Skin of body (tissue), 2 donors: ENCODE measurements around the gene EHBP1. TPM values are rescaled to one million over a fixed set of nuclear protein-coding genes. Genes with fewer than 3 reads are reported as not detected.

Experiments used
- DNase-seq: peaks from one replicate; lab custom pipeline; 2025; lab: John Stamatoyannopoulos, UW
- total RNA-seq: library from RNA; depleted of rRNA; stranded (reverse); fragments of >200 nt; gene quantifications from one replicate; pipeline ENCODE4 v1.2.3, GENCODE V29; 2014

The EHBP1 gene
- total RNA-seq, 1 donor from 2014 or later: 96.0 TPM

DNA sequence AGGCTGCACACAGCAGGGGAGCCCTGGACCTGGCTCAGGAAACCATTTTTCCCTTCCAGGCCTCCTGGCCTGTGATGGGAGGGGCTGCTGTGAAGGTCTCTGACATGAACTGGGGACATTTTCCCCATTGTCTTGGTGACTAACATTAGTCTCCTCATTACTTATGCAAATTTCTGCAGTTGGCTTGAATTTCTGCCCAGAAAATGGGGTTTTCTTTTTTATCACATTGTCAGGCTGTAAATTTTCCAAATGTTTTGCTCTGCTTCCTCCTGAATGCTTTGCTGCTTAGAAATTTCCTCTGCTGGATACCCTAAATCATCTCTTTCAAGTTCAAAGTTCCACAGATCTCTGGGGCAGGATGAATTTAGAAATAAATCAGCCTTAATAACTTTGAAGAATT lies 78.2 kb downstream of the EHBP1 start:
- DNase-seq: no peak

DNA sequence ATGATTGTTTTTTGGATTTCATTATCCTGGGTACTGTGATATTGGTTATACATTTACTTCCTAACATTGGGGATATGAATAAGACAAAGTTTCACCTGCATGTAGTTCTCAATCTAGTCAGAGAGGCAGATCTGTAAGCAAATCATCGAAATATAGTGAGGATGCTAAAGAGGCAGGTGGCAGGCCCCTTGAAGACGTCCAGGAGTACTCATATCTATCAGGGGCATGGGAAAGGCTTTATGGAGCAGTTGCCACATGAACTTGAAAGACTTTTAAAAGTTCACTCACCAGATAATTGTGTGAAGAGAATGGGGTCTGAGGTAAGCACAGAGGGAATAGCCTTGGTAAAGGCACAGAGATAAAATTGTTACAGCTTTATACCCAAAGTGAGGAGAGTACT lies 78.8 kb downstream of the EHBP1 start:
- DNase-seq: no peak

DNA sequence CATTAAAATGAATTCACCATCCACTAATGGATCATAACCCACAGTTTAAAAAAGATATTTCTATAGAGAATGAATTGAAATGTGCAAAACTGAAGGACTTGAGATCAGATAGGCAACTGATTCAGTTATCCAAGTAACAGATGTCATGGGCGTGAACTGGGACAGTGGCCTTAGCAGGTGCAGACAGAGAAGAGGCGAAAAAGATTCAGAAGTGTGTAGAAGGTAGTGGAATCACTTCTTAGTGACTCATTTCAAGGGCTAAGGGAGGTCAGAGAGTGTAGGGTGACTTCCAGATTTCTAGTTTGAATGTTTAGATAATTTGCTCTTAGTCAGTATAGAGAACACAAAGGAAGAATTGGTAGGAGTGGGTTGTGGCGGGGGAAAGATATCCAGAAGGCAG lies 79.7 kb downstream of the EHBP1 start:
- DNase-seq: no peak

DNA sequence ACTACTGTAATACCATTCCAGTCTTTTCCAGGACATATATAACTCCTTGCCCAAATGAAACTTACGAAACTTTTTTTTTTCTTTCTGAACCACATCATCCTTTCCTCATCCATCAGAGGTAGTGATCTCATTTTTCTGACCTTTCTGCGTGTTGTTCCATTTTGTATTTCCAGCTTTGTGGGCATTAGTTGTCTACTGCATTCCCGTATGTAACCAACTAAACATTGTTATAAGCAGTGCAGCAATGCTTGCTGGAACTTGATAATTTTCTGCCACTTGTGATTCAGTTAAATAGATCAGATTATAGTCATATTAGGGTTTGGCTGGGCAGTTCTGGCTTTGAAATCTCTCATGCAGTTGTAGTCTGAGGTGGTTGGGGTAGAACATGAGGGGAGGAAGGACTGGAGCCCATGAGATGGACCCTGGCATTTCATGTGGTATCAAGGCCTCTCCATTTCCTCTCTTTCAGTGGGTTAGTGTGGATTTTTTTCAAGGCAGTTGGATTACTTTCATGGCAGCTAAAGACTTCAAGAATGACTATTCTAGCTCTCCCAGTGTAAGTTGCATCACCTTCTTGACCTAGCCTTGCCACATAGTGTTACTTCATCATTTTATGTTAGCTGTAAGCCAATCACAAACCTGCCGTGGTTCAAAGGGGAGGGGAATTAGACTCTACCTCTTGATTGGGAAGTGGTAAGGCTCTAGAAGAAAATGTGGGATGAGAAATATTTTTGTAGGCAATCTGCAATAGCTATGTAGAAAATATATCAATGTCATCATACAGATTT lies 80.5 kb downstream of the EHBP1 start:
- DNase-seq: no peak

DNA sequence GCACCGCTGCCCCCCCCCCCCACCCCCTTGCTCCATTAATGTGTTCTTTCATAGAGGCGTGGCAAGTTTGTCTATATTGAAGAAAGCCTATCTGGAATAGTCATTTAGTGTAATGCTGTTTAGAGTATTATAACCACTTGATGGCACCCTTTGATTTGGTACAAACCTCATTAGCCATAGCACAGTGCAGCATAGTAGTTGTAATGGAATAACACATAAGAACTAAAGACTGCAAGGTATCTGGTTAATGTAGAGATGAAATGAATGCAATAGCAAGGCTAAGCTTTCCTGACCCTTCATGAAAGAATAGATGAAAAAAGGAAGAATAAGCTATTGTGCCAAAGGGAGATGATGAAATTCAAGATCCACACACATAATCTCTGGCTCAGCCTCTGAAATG lies 81.9 kb downstream of the EHBP1 start:
- peak; percentile 25 for DNase-seq

DNA sequence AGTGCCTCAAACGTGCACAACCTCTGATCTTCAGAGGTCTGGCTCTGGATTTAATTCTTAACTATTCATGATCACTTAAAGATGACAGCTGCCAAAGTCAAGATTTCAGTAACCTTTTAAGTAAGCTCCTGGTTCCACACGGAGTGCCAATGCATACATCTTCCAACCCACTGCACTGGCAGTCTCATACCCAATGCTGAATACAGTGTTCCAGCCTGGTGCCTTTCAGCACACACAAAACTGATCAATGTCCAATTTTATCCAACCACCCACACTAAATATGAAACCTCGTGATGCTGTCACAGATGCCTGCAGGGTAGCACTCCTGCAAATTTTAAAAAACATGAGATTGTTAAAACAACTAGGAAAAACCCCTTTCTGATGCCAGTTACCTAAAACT lies 84.0 kb downstream of the EHBP1 start:
- DNase-seq: no peak

DNA sequence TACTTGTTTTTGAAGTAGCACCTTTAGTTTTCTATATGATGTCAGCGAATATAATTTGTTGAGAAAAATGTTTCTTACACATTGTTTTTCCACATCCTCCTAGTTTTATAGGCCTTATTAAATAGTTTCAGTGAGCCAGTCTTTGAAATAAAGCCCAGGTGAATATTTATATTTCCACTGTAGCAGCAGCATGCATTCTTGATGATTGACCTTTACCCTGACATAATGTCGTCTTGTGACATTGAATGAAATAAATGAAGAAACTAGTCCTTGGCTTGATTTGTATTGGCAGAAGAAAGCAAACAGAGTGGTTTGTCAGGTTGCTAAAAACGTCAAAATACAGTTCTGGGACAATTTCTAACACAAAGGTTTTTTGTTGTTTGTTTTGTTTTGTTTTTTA lies 84.4 kb downstream of the EHBP1 start:
- DNase-seq: no peak

DNA sequence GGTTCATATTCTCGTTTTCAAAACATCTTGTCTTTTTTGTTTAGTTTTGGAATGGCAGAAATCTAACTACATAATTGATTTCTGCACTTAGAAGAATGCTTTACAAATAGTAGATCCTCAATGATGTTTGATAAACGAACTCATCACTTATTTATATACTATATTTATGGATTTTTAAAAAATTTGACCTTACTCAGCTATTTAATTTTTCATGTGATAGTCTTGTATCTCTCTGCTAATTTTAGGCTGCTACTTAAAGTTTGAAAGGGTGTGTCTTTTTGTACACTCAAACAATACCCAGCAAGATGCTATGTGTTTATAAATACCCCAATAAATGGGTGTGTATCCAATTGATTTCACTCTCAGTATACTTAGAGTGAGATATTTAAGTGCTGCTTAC lies 86.9 kb downstream of the EHBP1 start:
- DNase-seq: no peak

DNA sequence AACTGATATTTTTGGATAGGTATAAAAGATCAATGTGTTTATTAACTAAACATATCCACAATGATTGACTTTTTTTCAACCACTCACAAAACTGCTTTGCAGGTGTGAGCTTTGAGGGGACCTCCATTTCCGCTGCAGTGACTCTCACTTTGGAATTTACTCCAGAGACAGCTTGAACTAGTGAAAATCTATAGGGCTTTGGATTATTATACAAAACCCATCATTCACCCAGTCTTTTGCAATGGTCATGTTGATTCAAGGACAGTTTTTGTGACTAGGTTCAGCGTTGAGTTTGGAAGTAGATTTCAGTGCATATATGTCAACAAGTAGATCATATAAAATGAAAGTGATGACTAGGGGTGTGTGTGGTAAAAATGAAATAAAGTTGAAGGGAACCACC lies 87.7 kb downstream of the EHBP1 start:
- no peak for DNase-seq

DNA sequence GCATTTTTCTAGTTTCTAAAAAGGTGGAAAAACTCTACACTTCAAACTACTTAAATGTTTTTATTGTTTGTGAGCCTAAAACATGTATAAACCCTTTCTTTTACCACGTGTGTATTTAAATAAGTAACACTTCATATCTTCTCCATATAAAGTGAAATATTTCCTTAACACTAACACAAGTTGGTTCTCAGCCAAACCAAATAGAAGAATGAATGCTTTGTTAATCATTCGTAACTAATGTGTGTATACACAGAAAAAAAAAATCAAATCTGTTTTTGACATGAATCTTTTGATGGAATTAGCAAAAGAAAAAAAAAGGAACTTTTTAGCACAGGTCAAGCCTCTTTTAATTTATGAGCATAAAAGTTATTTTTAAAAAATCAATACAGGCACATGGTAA lies 89.3 kb downstream of the EHBP1 start:
- no peak for DNase-seq

DNA sequence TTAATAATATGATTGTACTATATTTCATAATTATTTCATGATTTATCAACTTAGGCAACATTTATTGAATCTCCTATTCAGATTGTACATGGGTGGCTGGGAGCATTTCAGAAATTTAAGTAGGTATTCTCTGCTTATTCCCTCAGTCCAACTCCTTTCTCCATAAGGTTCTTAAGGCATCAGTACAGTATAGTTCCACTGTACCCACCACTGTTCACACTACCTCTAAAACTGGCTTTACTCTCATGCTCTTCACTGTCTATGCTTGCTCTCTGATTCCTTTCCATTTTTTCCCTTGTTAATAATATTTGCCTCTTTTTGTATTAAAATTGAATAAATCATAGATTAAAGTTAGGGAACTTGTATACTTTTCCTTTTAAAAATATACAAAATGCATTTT lies 89.8 kb downstream of the EHBP1 start:
- DNase-seq: no peak

DNA sequence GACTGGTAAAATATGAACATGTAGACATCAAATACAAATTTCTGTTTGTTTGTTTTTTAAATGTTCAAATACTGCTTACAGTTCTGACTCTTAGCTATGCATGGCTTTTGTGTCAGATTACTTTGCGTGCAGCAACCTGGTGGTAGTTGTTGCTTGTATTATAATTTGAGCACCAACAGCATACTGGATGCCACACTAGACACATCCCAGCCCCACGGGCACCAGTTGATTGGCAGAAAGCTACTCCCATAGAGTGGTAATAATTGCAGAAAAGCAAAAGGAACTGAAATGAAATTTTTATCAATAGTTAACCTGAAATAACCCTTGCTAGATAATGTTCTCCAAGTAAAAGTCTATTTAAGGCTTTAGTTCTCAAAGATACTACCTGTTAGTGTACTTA lies 91.6 kb downstream of the EHBP1 start:
- no peak for DNase-seq

DNA sequence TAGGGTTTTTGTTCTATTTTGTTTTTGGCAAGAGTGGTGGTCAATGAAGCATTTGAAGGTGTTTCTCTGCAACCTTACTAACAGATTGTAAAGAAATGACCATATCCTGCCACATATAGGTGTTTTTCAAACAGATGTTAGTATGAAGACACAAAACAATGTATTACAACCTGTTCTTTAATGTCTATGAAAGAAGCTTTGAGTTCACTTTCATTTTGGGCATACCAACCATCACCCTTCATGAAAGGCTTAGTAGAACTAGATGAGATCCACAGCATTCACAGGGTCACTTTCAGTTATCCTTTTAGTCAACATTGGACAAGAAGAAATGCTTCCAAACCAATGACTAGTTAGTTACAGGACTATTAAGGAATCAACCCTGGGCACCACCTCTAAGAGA lies 95.1 kb downstream of the EHBP1 start:
- no peak for DNase-seq

DNA sequence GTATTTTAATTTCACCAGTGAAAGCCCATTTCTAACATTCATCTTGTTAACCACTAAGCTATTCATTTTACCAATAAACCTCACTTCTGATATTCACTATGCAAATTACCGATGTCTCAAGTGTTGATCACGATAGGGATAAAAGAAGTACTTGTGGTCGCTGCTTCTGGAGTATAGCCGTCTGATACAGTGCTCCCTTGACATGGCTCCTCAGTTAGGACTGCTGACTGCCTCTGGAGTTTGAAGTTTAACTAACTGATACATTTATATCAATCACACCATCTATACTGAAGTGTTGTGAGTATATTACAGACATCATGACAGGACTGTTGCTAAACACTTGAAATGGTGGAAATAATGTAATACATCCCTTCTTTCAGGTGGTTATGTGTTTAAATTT lies 95.6 kb downstream of the EHBP1 start:
- DNase-seq: no peak

DNA sequence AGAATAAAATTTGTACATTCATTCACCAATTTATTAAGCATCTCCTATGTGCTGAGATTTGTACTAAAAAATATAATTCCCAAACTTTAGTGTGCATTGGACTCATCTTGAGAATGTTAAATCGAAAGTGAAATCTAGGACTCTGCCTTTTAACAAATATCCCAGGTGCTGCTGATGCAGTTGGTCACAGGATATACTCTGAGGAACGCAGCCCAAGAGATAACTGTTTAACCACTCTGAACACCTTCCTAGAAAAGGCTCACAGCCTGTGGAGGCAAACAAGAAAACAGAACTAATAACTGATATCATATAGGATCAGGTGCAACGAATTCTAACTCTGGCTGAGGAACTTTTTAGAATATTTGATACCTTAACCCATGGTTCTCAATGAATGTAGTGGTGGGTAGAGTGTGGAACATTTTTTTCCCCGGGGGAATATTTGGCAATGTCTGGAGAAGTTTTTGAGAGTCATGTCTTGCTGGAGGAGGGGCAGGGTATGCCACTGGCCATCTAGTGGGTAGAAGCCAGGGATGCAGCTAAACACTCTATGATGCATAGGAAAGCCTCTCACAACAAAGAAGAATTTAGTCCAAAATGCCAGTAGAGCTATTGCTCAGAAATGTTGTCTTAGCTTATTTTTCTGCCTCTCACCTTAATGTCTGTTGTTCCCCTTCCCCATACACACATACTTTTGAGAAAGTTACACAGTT lies 96.5 kb downstream of the EHBP1 start:
- no peak for DNase-seq

DNA sequence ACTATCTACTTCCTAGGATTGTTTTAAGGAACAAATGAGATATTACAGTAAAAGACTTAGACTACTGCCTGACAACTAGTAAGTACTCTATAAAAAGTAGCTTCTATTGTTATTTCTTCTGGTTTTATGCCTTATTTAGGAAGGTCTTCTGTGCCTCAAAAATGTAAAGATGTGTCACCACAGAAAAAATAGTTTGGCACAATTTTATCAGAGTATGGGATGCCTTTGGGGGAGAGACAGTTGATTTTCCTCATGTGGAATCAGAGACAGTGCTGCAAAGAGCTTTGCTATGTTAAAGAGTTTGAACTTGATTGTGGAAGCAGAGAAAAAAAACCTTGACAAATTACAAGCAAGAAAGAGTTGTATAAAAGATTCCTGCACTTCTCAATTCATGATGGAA lies 98.4 kb downstream of the EHBP1 start:
- no peak for DNase-seq

DNA sequence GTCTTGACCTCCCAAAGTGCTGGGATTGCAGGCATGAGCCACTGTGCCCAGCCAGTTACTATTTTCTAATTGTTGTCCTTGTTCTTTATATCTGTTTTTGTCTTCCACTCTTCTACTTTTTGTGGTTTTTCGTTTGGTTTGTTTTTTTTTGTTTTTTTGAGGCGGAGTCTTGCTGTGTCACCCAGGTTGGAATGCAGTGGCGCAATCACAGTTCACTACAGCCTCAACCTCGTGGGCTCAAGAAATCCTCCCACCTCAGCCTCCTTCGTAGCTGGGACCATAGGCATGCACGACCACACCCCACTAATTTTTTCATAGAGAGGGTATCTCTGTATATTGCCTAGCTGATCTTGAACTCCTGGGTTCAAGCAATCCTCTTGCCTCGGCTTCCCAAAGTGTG lies 100.7 kb downstream of the EHBP1 start:
- DNase-seq: no peak

DNA sequence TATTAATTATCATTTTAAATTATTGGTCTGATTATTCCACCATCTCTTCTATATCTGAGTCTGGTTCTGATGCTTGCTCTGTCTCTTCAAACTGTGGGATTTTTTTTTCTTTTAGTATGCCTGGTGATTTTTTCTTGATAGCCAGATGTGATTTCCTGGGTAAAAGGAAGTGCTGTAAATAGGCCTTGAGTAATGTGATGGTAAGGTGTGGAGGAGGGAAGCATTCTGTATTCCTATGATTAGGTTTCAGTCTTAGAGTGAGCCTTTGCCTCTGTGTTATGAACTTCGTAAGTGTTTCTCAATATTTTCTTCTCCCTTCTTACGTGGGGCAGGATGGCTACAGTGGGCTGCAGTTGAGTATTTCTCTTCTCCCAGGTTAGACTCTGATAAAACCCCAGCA lies 103.0 kb downstream of the EHBP1 start:
- DNase-seq: no peak

DNA sequence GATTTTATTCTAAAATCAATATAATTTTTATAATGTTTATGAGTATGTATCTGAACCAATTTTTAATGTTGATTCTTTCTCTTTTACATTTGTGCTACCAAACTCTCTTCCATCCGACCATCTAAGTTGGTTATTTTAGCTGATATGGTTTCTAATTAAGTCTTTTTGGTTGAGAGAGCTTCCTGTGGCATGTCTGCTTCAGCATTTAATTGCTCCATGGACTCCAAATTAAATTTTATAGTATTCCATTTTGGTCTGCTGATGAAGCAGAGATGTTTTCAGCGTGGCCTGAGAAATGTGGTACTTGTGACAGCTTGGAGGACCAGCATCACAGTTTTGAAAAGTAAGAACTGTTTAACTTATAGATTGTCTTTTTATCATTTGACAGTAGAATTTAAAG lies 105.6 kb downstream of the EHBP1 start:
- DNase-seq: no peak

DNA sequence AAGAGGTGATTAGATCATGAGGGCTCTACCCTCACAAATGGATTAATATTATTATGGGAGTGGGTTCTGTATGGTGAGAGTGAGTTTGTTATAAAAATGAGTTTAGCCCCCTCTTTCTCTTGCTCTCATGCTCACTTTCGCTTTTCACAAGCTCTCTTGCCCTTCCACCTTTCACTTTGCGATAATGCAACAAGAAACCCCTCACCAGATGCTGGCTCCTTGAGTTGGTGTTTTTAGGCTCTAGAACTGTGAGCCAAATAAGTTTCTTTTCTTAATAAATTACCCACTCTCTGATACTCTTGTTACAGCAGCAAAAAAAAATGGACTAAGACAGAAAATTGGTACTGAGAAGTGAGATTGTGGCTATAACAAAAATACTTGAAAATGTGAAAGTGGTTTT lies 106.5 kb downstream of the EHBP1 start:
- DNase-seq: no peak

DNA sequence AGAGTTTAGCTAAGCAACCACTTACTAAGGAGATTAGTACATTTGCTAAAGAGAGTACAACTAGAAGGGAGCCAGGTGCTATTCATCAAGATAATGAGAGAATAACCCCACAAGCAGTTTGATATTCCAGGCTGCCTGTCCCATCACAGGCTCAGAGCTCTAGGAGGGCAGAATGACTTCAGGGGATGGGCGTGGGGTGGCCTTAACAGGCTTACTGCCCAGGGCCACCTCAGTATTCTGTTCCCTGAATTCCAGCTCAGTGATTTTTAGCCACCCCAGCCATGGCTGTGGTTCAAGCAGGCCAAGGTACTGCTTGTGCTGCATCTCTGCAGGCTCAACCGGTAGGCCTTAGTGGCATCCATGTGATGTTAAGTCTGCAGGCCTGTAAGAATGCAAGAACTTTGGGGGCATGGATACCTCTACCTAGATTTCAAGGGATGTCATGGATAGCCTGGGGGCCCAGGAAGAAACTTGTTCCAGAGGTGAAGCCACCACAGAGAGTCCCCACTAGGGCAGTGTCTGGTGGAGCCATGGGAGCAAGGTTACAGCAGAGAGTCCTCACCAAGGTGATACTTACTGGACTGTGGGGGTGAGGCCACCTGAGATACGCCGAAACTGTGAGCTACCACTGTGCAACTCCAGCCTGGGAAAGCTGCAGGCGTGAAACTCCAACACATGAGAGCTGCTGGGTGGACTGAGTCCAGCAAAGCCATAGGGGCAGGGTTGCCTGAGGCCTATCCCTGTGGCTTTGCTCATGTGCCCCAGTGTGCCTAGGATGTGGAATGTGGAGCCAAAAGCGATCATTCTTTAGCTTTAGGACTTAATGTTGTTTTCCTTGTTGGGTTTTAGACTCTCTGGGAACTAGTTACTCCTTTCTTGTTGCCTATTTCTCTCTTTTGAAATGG lies 107.7 kb downstream of the EHBP1 start:
- DNase-seq: no peak

DNA sequence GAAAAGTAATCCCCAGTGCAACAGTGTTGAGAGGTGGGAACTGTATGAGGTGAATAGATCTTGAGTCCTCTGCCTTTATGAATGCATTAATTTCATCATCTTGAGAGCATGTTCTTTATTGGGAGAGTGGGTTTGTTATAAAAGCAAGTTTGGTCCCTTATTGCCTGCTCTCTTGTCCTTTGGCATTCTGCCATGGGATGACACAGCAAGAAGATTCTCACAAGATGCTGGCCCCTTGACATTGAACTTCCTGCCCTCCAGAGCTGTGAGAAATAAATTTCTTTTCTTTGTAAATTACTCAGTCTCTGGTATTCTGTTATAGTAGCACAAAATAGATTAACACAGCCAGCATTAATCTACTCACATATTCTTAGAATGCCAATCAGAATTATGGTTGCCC lies 108.6 kb downstream of the EHBP1 start:
- no peak for DNase-seq
